SK-N-SH (cell line): ENCODE results near the gene BMP2K. TPM values are rescaled to one million over a fixed set of nuclear protein-coding genes. Genes with fewer than 3 reads are reported as not detected.

Source experiments
- CTCF ChIA-PET: fragments of 300-600, 350-600 bp; formaldehyde crosslinking; extraction: SDS; loops from one replicate; lab custom pipeline; 2021; lab: Yijun Ruan, JAX
- POLR2A ChIA-PET: fragments of 350-600 bp; sonication (Branson Sonifier 250); formaldehyde crosslinking; extraction: SDS; loops from one replicate; lab custom pipeline; 2020; ENCODE audit warnings: antibody characterized with exemption, inconsistent platforms; lab: Yijun Ruan, JAX
- DNase-seq: peaks from one replicate; pipeline ENCODE4 v3.0.0; 2012
- H2AFZ ChIP-seq: fragments of 200-600 bp; sonication (generic); 2 replicates; pipeline ENCODE4 v1.8.1; 2016; ENCODE audit warnings: antibody characterized with exemption, mild to moderate bottlenecking, low read depth
- H3F3A ChIP-seq: fragments of 200-600 bp; sonication (generic); replicated peaks from 2 replicates; pipeline ENCODE3; 2016; ENCODE audit warnings: antibody characterized with exemption, mild to moderate bottlenecking; ENCODE audit not compliant: insufficient read depth
- H3K27ac ChIP-seq, 2 experiments: fragments of 200-500 bp in 1 of 2; fragments of 200-600 bp in 1 of 2; sonication (Bioruptor generic) in 1 of 2; sonication (generic), shearing (Covaris generic) in 1 of 2; 2 replicates each; pipeline versions ENCODE4 v1.5.1 to v1.6.1; 2014 to 2016; ENCODE audit warnings: low read depth in 2 of 2, inconsistent platforms in 1 of 2, low read length in 1 of 2, mild to moderate bottlenecking in 1 of 2, mixed read lengths in 1 of 2
- H3K27me3 ChIP-seq: fragments of 200-600 bp; sonication (generic), shearing (Covaris generic); 2 replicates; pipeline ENCODE4 v1.6.1; 2016; ENCODE audit warnings: mixed run types; ENCODE audit not compliant: insufficient read depth
- H3K36me3 ChIP-seq, 2 experiments: fragments of 200-500 bp in 1 of 2; fragments of 200-600 bp in 1 of 2; sonication (Bioruptor generic) in 1 of 2; sonication (generic) in 1 of 2; replicated peaks in 1 of 2; 2 replicates each; pipeline versions ENCODE3 to v1.5.1; 2014 to 2016; ENCODE audit warnings: low read length in 1 of 2, mild to moderate bottlenecking in 1 of 2; ENCODE audit not compliant: insufficient read depth in 2 of 2, control insufficient read depth in 1 of 2
- H3K4me1 ChIP-seq, 2 experiments: fragments of 200-500 bp in 1 of 2; fragments of 200-600 bp in 1 of 2; sonication (Bioruptor generic) in 1 of 2; sonication (generic), shearing (Covaris generic) in 1 of 2; 2 replicates each; pipeline versions ENCODE4 v1.5.1 to v1.6.1; 2014 to 2016; ENCODE audit warnings: low read depth in 1 of 2, low read length in 1 of 2, mixed run types in 1 of 2; ENCODE audit not compliant: insufficient read depth in 2 of 2, control insufficient read depth in 1 of 2
- H3K4me2 ChIP-seq: fragments of 200-600 bp; sonication (generic), shearing (Covaris generic); 2 replicates; pipeline ENCODE4 v1.6.1; 2017; ENCODE audit warnings: mixed run types
- H3K4me3 ChIP-seq, 2 experiments: fragments of 200-500 bp in 1 of 2; fragments of 200-600 bp in 1 of 2; sonication (Bioruptor generic) in 1 of 2; sonication (generic), shearing (Covaris generic) in 1 of 2; 2 replicates each; pipeline versions ENCODE4 v1.5.1 to v1.8.1; 2014 to 2016; ENCODE audit warnings: low read depth in 2 of 2, inconsistent platforms in 1 of 2, low read length in 1 of 2, mild to moderate bottlenecking in 1 of 2, mixed read lengths in 1 of 2, moderate library complexity in 1 of 2
- H3K79me2 ChIP-seq: fragments of 200-600 bp; sonication (generic); 2 replicates; pipeline ENCODE4 v1.8.1; 2017; ENCODE audit warnings: mild to moderate bottlenecking; ENCODE audit not compliant: insufficient read depth
- H3K9ac ChIP-seq: fragments of 200-600 bp; sonication (generic); 2 replicates; pipeline ENCODE4 v1.6.1; 2017; ENCODE audit warnings: mixed run types
- H3K9me2 ChIP-seq: fragments of 200-600 bp; sonication (generic); 2 replicates; pipeline ENCODE4 v1.6.1; 2017; ENCODE audit warnings: mixed run types
- H3K9me3 ChIP-seq: fragments of 200-600 bp; sonication (generic); 2 replicates; pipeline ENCODE4 v1.6.1; 2017; ENCODE audit warnings: mixed run types, mild to moderate bottlenecking, moderate library complexity
- H4K20me1 ChIP-seq: fragments of 200-600 bp; sonication (generic); 2 replicates; pipeline ENCODE4 v1.6.1; 2017; ENCODE audit warnings: mild to moderate bottlenecking, mixed run types; ENCODE audit not compliant: insufficient read depth
- EP300 ChIP-seq, 2 experiments: IDR thresholded peaks; 2 replicates each; pipeline versions ENCODE4 v1.4.0 to v1.6.1; 2012; ENCODE audit warnings: borderline replicate concordance in 1 of 2, low read depth in 1 of 2, low read length in 1 of 2
- FOSL2 ChIP-seq: IDR thresholded peaks from 2 replicates; pipeline ENCODE4 v1.4.0; 2012; ENCODE audit warnings: low read depth, mild to moderate bottlenecking, moderate library complexity, borderline replicate concordance
- FOXJ3 ChIP-seq: sonication (generic); formaldehyde crosslinking; IDR thresholded peaks from 2 replicates; pipeline ENCODE4 v1.5.1; 2020; ENCODE audit warnings: mild to moderate bottlenecking, missing genetic modification reagents
- FOXM1 ChIP-seq: IDR thresholded peaks from 2 replicates; pipeline ENCODE4 v1.4.0; 2012; ENCODE audit warnings: low read depth, mild to moderate bottlenecking
- GABPA ChIP-seq: IDR thresholded peaks from 2 replicates; pipeline ENCODE4 v1.4.0; 2012; ENCODE audit warnings: low read depth, mild to moderate bottlenecking
- GATA2 ChIP-seq: sonication (generic); formaldehyde crosslinking; IDR thresholded peaks from 2 replicates; pipeline ENCODE4 v1.5.0; 2020; ENCODE audit warnings: mild to moderate bottlenecking, missing genetic modification reagents
- JUND ChIP-seq: IDR thresholded peaks from 2 replicates; pipeline ENCODE4 v1.4.0; 2012
- MEF2A ChIP-seq: IDR thresholded peaks from 2 replicates; pipeline ENCODE4 v1.4.0; 2012; ENCODE audit warnings: low read depth, borderline replicate concordance
- MXI1 ChIP-seq: IDR thresholded peaks from 2 replicates; pipeline ENCODE4 v1.6.1; 2012; ENCODE audit warnings: mild to moderate bottlenecking, low read depth, low read length, improper control_type of control experiment
- NFIC ChIP-seq: IDR thresholded peaks from 2 replicates; pipeline ENCODE4 v1.4.0; 2012; ENCODE audit warnings: borderline replicate concordance
- NRF1 ChIP-seq: IDR thresholded peaks from 2 replicates; pipeline ENCODE4 v1.6.1; 2012; ENCODE audit warnings: low read depth, mild to moderate bottlenecking, low read length
- POLR2AphosphoS5 ChIP-seq: IDR thresholded peaks from 2 replicates; pipeline ENCODE4 v1.6.1; 2012; ENCODE audit warnings: low read depth, low read length
- RAD21 ChIP-seq: IDR thresholded peaks from 2 replicates; pipeline ENCODE4 v1.6.1; 2012; ENCODE audit warnings: mild to moderate bottlenecking, low read length
- RCOR1 ChIP-seq: fragments of 150-350 bp; IDR thresholded peaks from 2 replicates; pipeline ENCODE4 v1.6.1; 2017; ENCODE audit warnings: antibody characterized with exemption, low read length
- RFX5 ChIP-seq: IDR thresholded peaks from 2 replicates; pipeline ENCODE4 v1.6.1; 2012; ENCODE audit warnings: mild to moderate bottlenecking, improper control_type of control experiment, low read length
- RXRA ChIP-seq: IDR thresholded peaks from 2 replicates; pipeline ENCODE4 v1.4.0; 2012; ENCODE audit warnings: low read depth, mild to moderate bottlenecking, borderline replicate concordance
- SIN3A ChIP-seq: IDR thresholded peaks from 2 replicates; pipeline ENCODE4 v1.6.1; 2012; ENCODE audit warnings: low read depth, mild to moderate bottlenecking, low read length, moderate library complexity, borderline replicate concordance
- TAF1 ChIP-seq: IDR thresholded peaks from 2 replicates; pipeline ENCODE4 v1.6.1; 2012; ENCODE audit warnings: low read depth, mild to moderate bottlenecking, low read length, moderate library complexity, borderline replicate concordance
- TCF12 ChIP-seq: IDR thresholded peaks from 2 replicates; pipeline ENCODE4 v1.4.0; 2012
- YY1 ChIP-seq: IDR thresholded peaks from 2 replicates; pipeline ENCODE4 v1.4.0; 2012; ENCODE audit warnings: low read depth, mild to moderate bottlenecking
- WGBS: methylation state at CpG from one replicate; pipeline ENCODE4 v1.1.6; 2017; ENCODE audit warnings: low lambda C conversion rate; 5-methylcytosine and 5-hydroxymethylcytosine counted together
- polyA plus RNA-seq, 3 experiments: library from polyadenylated mRNA; depleted of rRNA; stranded (reverse); fragments of >200 nt; gene quantifications; 2 replicates each; pipeline ENCODE4 v1.2.3, GENCODE V29; 2012
- TF ChIP-seq, protein P1 (sequence below): fragments of 200-600 bp; sonication (generic); IDR thresholded peaks from 2 replicates; pipeline ENCODE4 v1.6.1; 2017; ENCODE audit warnings: antibody characterized with exemption, mild to moderate bottlenecking, moderate library complexity
- TF ChIP-seq, protein P2 (sequence below): IDR thresholded peaks from 2 replicates; pipeline ENCODE4 v1.4.0; 2012; ENCODE audit warnings: low read depth
- TF ChIP-seq, protein P3 (sequence below): IDR thresholded peaks from 2 replicates; pipeline ENCODE4 v1.4.0; 2012; ENCODE audit warnings: low read depth, borderline replicate concordance
- TF ChIP-seq, protein P4 (sequence below): fragments of 150-350 bp; IDR thresholded peaks from 2 replicates; pipeline ENCODE4 v1.6.1; 2017; ENCODE audit warnings: antibody characterized with exemption, low read length, low read depth, borderline replicate concordance
- TF ChIP-seq, protein P5 (sequence below): IDR thresholded peaks from 2 replicates; pipeline ENCODE4; 2012

The BMP2K gene
- polyA plus RNA-seq, 1 of the 3 experiments (the other 2 are of a cell fraction), result 7.2 TPM

DNA sequence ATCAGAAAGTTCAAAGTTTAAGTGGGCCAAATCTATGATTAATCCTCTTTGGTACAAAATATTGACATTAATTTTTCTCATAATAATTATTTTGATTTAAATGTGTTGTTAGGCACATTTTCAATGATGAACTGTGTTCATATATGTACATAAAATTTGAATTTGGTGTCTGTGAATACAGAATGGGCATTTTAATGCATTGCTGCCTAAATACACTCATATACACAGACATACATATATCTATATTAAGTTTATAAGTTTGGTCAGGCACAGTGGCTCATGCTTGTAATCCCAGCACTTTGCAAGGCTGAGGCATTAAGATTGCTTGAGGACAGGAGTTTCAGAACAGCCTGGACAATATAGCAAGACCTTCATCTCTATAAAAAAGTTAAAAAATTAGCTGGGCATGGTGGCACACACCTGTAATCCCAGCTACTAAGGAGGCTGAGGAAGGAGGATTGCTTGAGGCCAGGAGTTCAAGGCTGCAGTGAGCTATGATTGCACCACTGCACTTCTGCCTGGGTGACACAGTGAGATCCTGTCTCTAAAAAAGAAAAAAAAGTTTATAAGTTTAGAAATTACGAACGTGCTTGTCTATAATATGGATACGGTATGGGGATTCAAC is 12.3 kb upstream of the BMP2K start:
- WGBS, result 92% methylated on average over 3 of the region's 3 CpGs
- no peaks in the 10 kb centered on the region for H3K79me2 ChIP-seq
- no peaks in the 10 kb centered on the region for H3K36me3 ChIP-seq
- no peaks in the 10 kb centered on the region for H3K9me3 ChIP-seq
- H3K4me2 ChIP-seq, result no peak overlapping the region
- ChIA-PET CTCF (no interaction called here), POLR2A (no interaction called here)
- no peaks in the 10 kb centered on the region for H4K20me1 ChIP-seq
- no peak overlapping the region for H3K9ac ChIP-seq
- H3K4me3 ChIP-seq, result no peak overlapping the region
- H3K27ac ChIP-seq, result no peak overlapping the region
- DNase-seq, result no peak
- peaks cover 13% of the 10 kb centered on the region for H3F3A ChIP-seq
- no peak for TF ChIP-seq FOXM1
- no peak for TF ChIP-seq NRF1
- no peak for TF ChIP-seq JUND
- no peak for TF ChIP-seq RCOR1
- no peak for TF ChIP-seq YY1
- no peak for TF ChIP-seq EP300 (IDR thresholded peaks at IDR 0.05; ENCODE audit: borderline replicate concordance in 1 of 2, low read depth in 1 of 2, low read length in 1 of 2)
- H2AFZ ChIP-seq, result no peak overlapping the region
- H3K9me2 ChIP-seq, result no peaks in the 10 kb centered on the region
- H3K27me3 ChIP-seq, result no peaks in the 10 kb centered on the region
- no peaks in the 10 kb centered on the region; a peak in 2 of 4 replicates for H3K4me1 ChIP-seq

DNA sequence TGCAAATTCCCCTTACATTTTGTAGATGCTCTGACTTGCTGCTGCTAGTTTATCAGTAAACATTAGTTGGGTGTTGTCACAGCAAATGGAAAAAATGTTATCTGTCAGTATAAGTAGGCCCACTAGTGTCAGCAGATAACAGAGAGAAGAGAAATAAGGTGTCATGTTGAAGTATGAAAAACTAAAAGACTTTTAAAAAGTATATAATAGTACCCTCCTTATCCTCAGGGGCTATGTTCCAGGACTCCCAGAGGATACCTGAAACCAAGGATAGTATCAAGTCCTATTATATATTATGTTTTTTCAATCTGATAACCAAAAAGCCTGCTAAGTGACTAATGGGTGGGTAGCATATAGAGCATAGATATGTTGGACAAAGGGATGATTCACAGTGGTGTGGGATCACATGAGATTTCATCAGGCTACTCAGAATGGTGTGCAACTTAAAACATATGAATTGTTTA is 11.6 kb upstream of the BMP2K start:
- Histone ChIP-seq H3K9me3 (no peaks in the 10 kb centered on the region), H3K36me3 (no peaks in the 10 kb centered on the region), H3K4me1 (no peaks in the 10 kb centered on the region; a peak in 2 of 4 replicates), H3K27ac (0 out of 4 replicates have a peak overlapping the region, but pooled peaks of 1 of the 2 experiments have one; percentile 10), H3K9ac (no peak overlapping the region), H3F3A (peaks cover 20% of the 10 kb centered on the region), H3K4me3 (no peak overlapping the region), H3K79me2 (no peaks in the 10 kb centered on the region), H3K4me2 (no peak overlapping the region), H2AFZ (no peak overlapping the region), H3K27me3 (no peaks in the 10 kb centered on the region), H4K20me1 (no peaks in the 10 kb centered on the region), H3K9me2 (no peaks in the 10 kb centered on the region)
- POLR2A ChIA-PET, result no interaction called here
- DNase-seq, result no peak
- CTCF ChIA-PET, result no interaction called here
- no peak for TF ChIP-seq MEF2A
- TF ChIP-seq, protein P1, sequence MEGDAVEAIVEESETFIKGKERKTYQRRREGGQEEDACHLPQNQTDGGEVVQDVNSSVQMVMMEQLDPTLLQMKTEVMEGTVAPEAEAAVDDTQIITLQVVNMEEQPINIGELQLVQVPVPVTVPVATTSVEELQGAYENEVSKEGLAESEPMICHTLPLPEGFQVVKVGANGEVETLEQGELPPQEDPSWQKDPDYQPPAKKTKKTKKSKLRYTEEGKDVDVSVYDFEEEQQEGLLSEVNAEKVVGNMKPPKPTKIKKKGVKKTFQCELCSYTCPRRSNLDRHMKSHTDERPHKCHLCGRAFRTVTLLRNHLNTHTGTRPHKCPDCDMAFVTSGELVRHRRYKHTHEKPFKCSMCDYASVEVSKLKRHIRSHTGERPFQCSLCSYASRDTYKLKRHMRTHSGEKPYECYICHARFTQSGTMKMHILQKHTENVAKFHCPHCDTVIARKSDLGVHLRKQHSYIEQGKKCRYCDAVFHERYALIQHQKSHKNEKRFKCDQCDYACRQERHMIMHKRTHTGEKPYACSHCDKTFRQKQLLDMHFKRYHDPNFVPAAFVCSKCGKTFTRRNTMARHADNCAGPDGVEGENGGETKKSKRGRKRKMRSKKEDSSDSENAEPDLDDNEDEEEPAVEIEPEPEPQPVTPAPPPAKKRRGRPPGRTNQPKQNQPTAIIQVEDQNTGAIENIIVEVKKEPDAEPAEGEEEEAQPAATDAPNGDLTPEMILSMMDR, result no peak
- TF ChIP-seq GATA2 (CRISPR knock-in tag), result no peak
- TF ChIP-seq FOXJ3 (CRISPR knock-in tag), result no peak
- peak in 1 of 2 experiments; percentile 17; a peak in 1 of 4 replicates for TF ChIP-seq EP300 (IDR thresholded peaks at IDR 0.05; ENCODE audit: borderline replicate concordance in 1 of 2, low read depth in 1 of 2, low read length in 1 of 2)
- TF ChIP-seq RCOR1, result no peak
- TF ChIP-seq, protein P2, sequence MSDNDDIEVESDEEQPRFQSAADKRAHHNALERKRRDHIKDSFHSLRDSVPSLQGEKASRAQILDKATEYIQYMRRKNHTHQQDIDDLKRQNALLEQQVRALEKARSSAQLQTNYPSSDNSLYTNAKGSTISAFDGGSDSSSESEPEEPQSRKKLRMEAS, result no peak
- TF ChIP-seq POLR2AphosphoS5, result no peak
- TF ChIP-seq, protein P3, sequence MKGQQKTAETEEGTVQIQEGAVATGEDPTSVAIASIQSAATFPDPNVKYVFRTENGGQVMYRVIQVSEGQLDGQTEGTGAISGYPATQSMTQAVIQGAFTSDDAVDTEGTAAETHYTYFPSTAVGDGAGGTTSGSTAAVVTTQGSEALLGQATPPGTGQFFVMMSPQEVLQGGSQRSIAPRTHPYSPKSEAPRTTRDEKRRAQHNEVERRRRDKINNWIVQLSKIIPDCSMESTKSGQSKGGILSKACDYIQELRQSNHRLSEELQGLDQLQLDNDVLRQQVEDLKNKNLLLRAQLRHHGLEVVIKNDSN, result no peak
- no peak for TF ChIP-seq RXRA
- no peak for TF ChIP-seq NRF1
- no peak for TF ChIP-seq RFX5
- TF ChIP-seq TAF1, result no peak
- TF ChIP-seq, protein P4, sequence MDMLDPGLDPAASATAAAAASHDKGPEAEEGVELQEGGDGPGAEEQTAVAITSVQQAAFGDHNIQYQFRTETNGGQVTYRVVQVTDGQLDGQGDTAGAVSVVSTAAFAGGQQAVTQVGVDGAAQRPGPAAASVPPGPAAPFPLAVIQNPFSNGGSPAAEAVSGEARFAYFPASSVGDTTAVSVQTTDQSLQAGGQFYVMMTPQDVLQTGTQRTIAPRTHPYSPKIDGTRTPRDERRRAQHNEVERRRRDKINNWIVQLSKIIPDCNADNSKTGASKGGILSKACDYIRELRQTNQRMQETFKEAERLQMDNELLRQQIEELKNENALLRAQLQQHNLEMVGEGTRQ, result no peak
- no peak for TF ChIP-seq GABPA
- TF ChIP-seq NFIC, result no peak
- TF ChIP-seq RAD21, result no peak
- TF ChIP-seq, protein P5, sequence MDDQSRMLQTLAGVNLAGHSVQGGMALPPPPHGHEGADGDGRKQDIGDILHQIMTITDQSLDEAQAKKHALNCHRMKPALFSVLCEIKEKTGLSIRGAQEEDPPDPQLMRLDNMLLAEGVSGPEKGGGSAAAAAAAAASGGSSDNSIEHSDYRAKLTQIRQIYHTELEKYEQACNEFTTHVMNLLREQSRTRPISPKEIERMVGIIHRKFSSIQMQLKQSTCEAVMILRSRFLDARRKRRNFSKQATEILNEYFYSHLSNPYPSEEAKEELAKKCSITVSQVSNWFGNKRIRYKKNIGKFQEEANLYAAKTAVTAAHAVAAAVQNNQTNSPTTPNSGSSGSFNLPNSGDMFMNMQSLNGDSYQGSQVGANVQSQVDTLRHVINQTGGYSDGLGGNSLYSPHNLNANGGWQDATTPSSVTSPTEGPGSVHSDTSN, result peak; percentile 30; the same call in 1 of the 2 replicates
- TF ChIP-seq MXI1, result no peak
- TF ChIP-seq YY1, result no peak
- peak; percentile 56 for TF ChIP-seq FOSL2
- TF ChIP-seq SIN3A, result no peak
- no peak for TF ChIP-seq TCF12
- TF ChIP-seq JUND, result peak; percentile 22; the same call in 1 of the 2 replicates
